PFSK-1 (cell line): ENCODE measurements around the gene DSEL.

Experiments used
- POLR2AphosphoS5 ChIP-seq: IDR thresholded peaks from 2 replicates; pipeline ENCODE4 v1.6.1; 2012; ENCODE audit warnings: low read depth, mild to moderate bottlenecking, control low read depth, low read length, moderate library complexity
- SIN3A ChIP-seq: IDR thresholded peaks from 2 replicates; pipeline ENCODE4 v1.6.1; 2012; ENCODE audit warnings: mild to moderate bottlenecking, low read length, moderate library complexity, borderline replicate concordance; ENCODE audit not compliant: insufficient read depth
- TAF1 ChIP-seq: IDR thresholded peaks from 2 replicates; pipeline ENCODE4 v1.6.1; 2012; ENCODE audit warnings: low read length, control low read depth, borderline replicate concordance; ENCODE audit not compliant: insufficient read depth
- TF ChIP-seq, protein P1 (sequence below), 2 experiments: IDR thresholded peaks; 2 replicates each; pipeline versions ENCODE4 v1.6.1 to v1.8.0; 2011 to 2012; ENCODE audit warnings: low read depth in 2 of 2, low read length in 2 of 2, control low read depth in 1 of 2, inconsistent platforms in 1 of 2, mild to moderate bottlenecking in 1 of 2, moderate library complexity in 1 of 2; ENCODE audit not compliant: insufficient read depth in 1 of 2

DNA sequence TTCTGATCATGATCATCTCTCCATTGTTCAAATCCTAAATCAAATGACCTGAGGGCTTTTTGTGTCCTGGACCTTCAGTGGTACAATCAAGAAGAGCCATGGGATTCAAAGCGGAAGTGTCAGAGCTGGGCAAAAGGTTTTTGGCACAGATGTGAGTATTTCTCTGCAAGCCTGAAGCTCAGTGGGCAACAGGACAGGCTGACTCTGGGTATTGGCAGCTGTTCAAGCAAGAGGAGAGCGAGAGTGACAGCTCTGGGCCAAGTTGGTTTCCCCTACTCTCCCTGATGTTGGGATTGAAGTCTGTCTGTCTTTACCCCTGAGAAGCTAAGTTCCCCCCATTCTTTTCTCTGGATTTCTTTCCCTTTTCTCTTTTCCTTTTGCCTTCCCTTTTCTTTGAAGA lies 33.3 kb downstream of the DSEL start:
- TF ChIP-seq POLR2AphosphoS5: no peak
- no peak for TF ChIP-seq SIN3A
- TF ChIP-seq, protein P1, sequence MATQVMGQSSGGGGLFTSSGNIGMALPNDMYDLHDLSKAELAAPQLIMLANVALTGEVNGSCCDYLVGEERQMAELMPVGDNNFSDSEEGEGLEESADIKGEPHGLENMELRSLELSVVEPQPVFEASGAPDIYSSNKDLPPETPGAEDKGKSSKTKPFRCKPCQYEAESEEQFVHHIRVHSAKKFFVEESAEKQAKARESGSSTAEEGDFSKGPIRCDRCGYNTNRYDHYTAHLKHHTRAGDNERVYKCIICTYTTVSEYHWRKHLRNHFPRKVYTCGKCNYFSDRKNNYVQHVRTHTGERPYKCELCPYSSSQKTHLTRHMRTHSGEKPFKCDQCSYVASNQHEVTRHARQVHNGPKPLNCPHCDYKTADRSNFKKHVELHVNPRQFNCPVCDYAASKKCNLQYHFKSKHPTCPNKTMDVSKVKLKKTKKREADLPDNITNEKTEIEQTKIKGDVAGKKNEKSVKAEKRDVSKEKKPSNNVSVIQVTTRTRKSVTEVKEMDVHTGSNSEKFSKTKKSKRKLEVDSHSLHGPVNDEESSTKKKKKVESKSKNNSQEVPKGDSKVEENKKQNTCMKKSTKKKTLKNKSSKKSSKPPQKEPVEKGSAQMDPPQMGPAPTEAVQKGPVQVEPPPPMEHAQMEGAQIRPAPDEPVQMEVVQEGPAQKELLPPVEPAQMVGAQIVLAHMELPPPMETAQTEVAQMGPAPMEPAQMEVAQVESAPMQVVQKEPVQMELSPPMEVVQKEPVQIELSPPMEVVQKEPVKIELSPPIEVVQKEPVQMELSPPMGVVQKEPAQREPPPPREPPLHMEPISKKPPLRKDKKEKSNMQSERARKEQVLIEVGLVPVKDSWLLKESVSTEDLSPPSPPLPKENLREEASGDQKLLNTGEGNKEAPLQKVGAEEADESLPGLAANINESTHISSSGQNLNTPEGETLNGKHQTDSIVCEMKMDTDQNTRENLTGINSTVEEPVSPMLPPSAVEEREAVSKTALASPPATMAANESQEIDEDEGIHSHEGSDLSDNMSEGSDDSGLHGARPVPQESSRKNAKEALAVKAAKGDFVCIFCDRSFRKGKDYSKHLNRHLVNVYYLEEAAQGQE (IDR thresholded peaks at IDR 0.05; ENCODE audit: insufficient read depth in 1 of 2, low read depth in 2 of 2, low read length in 2 of 2): no peak
- no peak for TF ChIP-seq TAF1
